H1 (cell line): Measurements from ENCODE around the gene SNURF. TPM values are rescaled to one million over a fixed set of nuclear protein-coding genes. Genes with fewer than 3 reads are reported as not detected.
"Not testable (repeated sequence)": the region's sequence is repeated elsewhere in the genome, so short reads cannot be mapped to it uniquely, and the experiment has no call there.

Source experiments
- CTCF ChIA-PET: fragments of 300-600 bp; sonication (Branson Sonifier 250); formaldehyde crosslinking; loops from one replicate; lab custom pipeline; 2021; ENCODE audit not compliant: partially characterized antibody; lab: Charles Lee
- POLR2A ChIA-PET: fragments of 300-600 bp; sonication (Branson Sonifier 250); formaldehyde crosslinking; loops from one replicate; lab custom pipeline; 2021; ENCODE audit warnings: inconsistent platforms; ENCODE audit not compliant: partially characterized antibody; lab: Charles Lee
- DNase-seq, 2 experiments: peaks; one replicate each; pipeline versions ENCODE4 v3.0.0 to v3.0.0-alpha.2; 2010 to 2022; ENCODE audit warnings: low spot score in 2 of 2, low read depth in 1 of 2, mixed read lengths in 1 of 2
- FAIRE-seq: peaks from 2 replicates; lab custom pipeline; 2011; peaks lifted over from hg19 to GRCh38; lab: Jason Lieb, UNC
- H2AFZ ChIP-seq: 2 replicates; pipeline ENCODE4 v1.8.1; 2012; ENCODE audit warnings: low read length, inconsistent platforms
- H2AK5ac ChIP-seq: 2 replicates; pipeline ENCODE4 v1.6.1; 2013; ENCODE audit warnings: low read depth, low read length
- H2BK120ac ChIP-seq: replicated peaks from 2 replicates; pipeline ENCODE3; 2013; ENCODE audit warnings: low read depth, low read length, inconsistent platforms
- H2BK12ac ChIP-seq: 2 replicates; pipeline ENCODE4 v1.6.1; 2013; ENCODE audit warnings: low read depth, low read length
- H2BK15ac ChIP-seq: 2 replicates; pipeline ENCODE4 v1.6.1; 2013; ENCODE audit warnings: low read length
- H2BK20ac ChIP-seq: 2 replicates; pipeline ENCODE4 v1.6.1; 2013; ENCODE audit warnings: low read length
- H2BK5ac ChIP-seq: 2 replicates; pipeline ENCODE4 v1.6.1; 2013; ENCODE audit warnings: low read depth, low read length
- H3K14ac ChIP-seq: 2 replicates; pipeline ENCODE4 v1.6.1; 2013; ENCODE audit warnings: inconsistent platforms; ENCODE audit not compliant: insufficient read length
- H3K18ac ChIP-seq: 2 replicates; pipeline ENCODE4 v1.6.1; 2013; ENCODE audit warnings: low read length; ENCODE audit errors: extremely low read depth
- H3K23ac ChIP-seq: 2 replicates; pipeline ENCODE4 v1.6.1; 2013; ENCODE audit warnings: inconsistent platforms; ENCODE audit not compliant: insufficient read length
- H3K23me2 ChIP-seq: 2 replicates; pipeline ENCODE4 v1.6.1; 2013; ENCODE audit warnings: low read depth, low read length
- H3K27ac ChIP-seq: 2 replicates; pipeline ENCODE4 v1.6.1; 2011; ENCODE audit warnings: low read depth, low read length, inconsistent platforms
- H3K27me3 ChIP-seq, 4 experiments: replicated peaks in 1 of 4; 1 replicate in 1 of 4; 2 replicates in 3 of 4; pipeline versions ENCODE4 v1.6.1 to v1.8.1; 2011 to 2013; ENCODE audit warnings: low read length in 3 of 4, mild to moderate bottlenecking in 3 of 4, inconsistent platforms in 2 of 4, mixed read lengths in 2 of 4, moderate library complexity in 1 of 4; ENCODE audit not compliant: control insufficient read depth in 3 of 4, insufficient read depth in 3 of 4; ENCODE audit errors: extremely low read depth in 1 of 4
- H3K36me3 ChIP-seq, 4 experiments: 2 replicates each; pipeline versions ENCODE4 v1.6.1 to v1.8.1; 2011 to 2013; ENCODE audit warnings: mild to moderate bottlenecking in 4 of 4, low read length in 3 of 4, moderate library complexity in 2 of 4, control low read depth in 1 of 4, inconsistent platforms in 1 of 4; ENCODE audit not compliant: insufficient read depth in 4 of 4, control insufficient read depth in 2 of 4
- H3K4ac ChIP-seq: replicated peaks from 2 replicates; pipeline ENCODE3; 2013; ENCODE audit warnings: low read length, low read depth, mixed read lengths, inconsistent platforms; ENCODE audit not compliant: insufficient read length
- H3K4me1 ChIP-seq, 4 experiments: replicated peaks in 1 of 4; 1 replicate in 1 of 4; 2 replicates in 3 of 4; pipeline versions ENCODE4 v1.6.1 to v1.8.1; 2011 to 2013; ENCODE audit warnings: low read length in 3 of 4, inconsistent platforms in 2 of 4, mixed read lengths in 1 of 4; ENCODE audit not compliant: insufficient read depth in 4 of 4, control insufficient read depth in 3 of 4
- H3K4me2 ChIP-seq, 2 experiments: 2 replicates each; pipeline versions ENCODE4 v1.6.1 to v1.8.1; 2011 to 2013; ENCODE audit warnings: low read depth in 2 of 2, low read length in 2 of 2, control low read depth in 1 of 2, inconsistent platforms in 1 of 2, mild to moderate bottlenecking in 1 of 2; ENCODE audit not compliant: insufficient read depth in 1 of 2
- H3K4me3 ChIP-seq, 4 experiments: fragments of 200-600, 300-600 bp in 1 of 4; sonication (generic), shearing (Covaris generic), sonication (Bioruptor Twin) in 1 of 4; 2 replicates each; pipeline versions ENCODE4 v1.5.1 to v1.8.1; 2011 to 2016; ENCODE audit warnings: low read length in 4 of 4, low read depth in 3 of 4, control low read depth in 2 of 4, inconsistent platforms in 2 of 4, mild to moderate bottlenecking in 2 of 4, mixed read lengths in 1 of 4, moderate library complexity in 1 of 4; ENCODE audit not compliant: insufficient read depth in 2 of 4; ENCODE audit errors: extremely low read depth in 1 of 4
- H3K56ac ChIP-seq: replicated peaks from 2 replicates; pipeline ENCODE3; 2013; ENCODE audit warnings: low read depth, mild to moderate bottlenecking, mixed read lengths, low read length, inconsistent platforms; ENCODE audit not compliant: insufficient read length
- H3K79me1 ChIP-seq: 2 replicates; pipeline ENCODE4 v1.6.1; 2013; ENCODE audit warnings: low read depth, low read length, control low read depth
- H3K79me2 ChIP-seq, 2 experiments: 2 replicates each; pipeline versions ENCODE4 v1.6.1 to v1.8.1; 2012 to 2013; ENCODE audit warnings: low read length in 2 of 2, mild to moderate bottlenecking in 2 of 2, inconsistent platforms in 1 of 2; ENCODE audit not compliant: insufficient read depth in 2 of 2, control insufficient read depth in 1 of 2
- H3K9ac ChIP-seq, 4 experiments: replicated peaks in 1 of 4; 1 replicate in 1 of 4; 2 replicates in 3 of 4; pipeline versions ENCODE4 v1.6.1 to v1.8.1; 2011 to 2013; ENCODE audit warnings: low read depth in 3 of 4, low read length in 3 of 4, control low read depth in 2 of 4, mild to moderate bottlenecking in 2 of 4, moderate library complexity in 2 of 4, inconsistent platforms in 1 of 4; ENCODE audit errors: extremely low read depth in 1 of 4
- H3K9me3 ChIP-seq, 2 experiments: 2 replicates each; pipeline versions ENCODE4 v1.6.1 to v1.8.1; 2012 to 2013; ENCODE audit warnings: mild to moderate bottlenecking in 2 of 2, moderate library complexity in 2 of 2, control low read depth in 1 of 2, inconsistent platforms in 1 of 2, low read depth in 1 of 2, low read length in 1 of 2, mixed read lengths in 1 of 2; ENCODE audit not compliant: insufficient read depth in 2 of 2
- H4K20me1 ChIP-seq, 2 experiments: replicated peaks in 1 of 2; 2 replicates each; pipeline versions ENCODE3 to v1.8.1; 2011 to 2013; ENCODE audit warnings: inconsistent platforms in 2 of 2, low read length in 2 of 2, mild to moderate bottlenecking in 1 of 2; ENCODE audit not compliant: insufficient read depth in 2 of 2, control insufficient read depth in 1 of 2
- H4K5ac ChIP-seq: 2 replicates; pipeline ENCODE4 v1.6.1; 2013; ENCODE audit warnings: low read length, low read depth, mixed read lengths, inconsistent platforms; ENCODE audit not compliant: insufficient read length
- H4K8ac ChIP-seq: 2 replicates; pipeline ENCODE4 v1.8.0; 2013; ENCODE audit warnings: mild to moderate bottlenecking, moderate library complexity, low read length, inconsistent platforms; ENCODE audit not compliant: insufficient read depth; ENCODE audit errors: extremely low read depth
- H4K91ac ChIP-seq: replicated peaks from 2 replicates; pipeline ENCODE3; 2013; ENCODE audit warnings: low read length, mixed read lengths, inconsistent platforms; ENCODE audit not compliant: insufficient read length
- BCL11A ChIP-seq, 2 experiments: IDR thresholded peaks; one replicate each; pipeline ENCODE4 v1.6.1; 2011; ENCODE audit warnings: low read depth in 2 of 2, low read length in 2 of 2, mild to moderate bottlenecking in 2 of 2
- EP300 ChIP-seq, 2 experiments: IDR thresholded peaks; 1 replicate in 1 of 2; 2 replicates in 1 of 2; pipeline ENCODE4 v1.6.1; 2011 to 2012; ENCODE audit warnings: low read depth in 2 of 2, low read length in 2 of 2, mild to moderate bottlenecking in 2 of 2, borderline replicate concordance in 1 of 2, inconsistent platforms in 1 of 2, moderate library complexity in 1 of 2
- WGBS, 2 experiments: shearing (Covaris generic) in 1 of 2; methylation state at CpG; one replicate each; pipeline versions ENCODE4 v1.1.6 to v1.1.7; 2013 to 2015; ENCODE audit warnings: low lambda C conversion rate in 2 of 2, mixed read lengths in 2 of 2, inconsistent platforms in 1 of 2, low coverage in 1 of 2, missing lambda C conversion rate in 1 of 2; ENCODE audit not compliant: insufficient replicate concordance in 2 of 2, insufficient coverage in 1 of 2, insufficient read length in 1 of 2; ENCODE audit errors: extremely low coverage in 1 of 2, missing lambda C conversion rate in 1 of 2; 5-methylcytosine and 5-hydroxymethylcytosine counted together
- polyA plus RNA-seq, 7 experiments: library from polyadenylated mRNA; depleted of rRNA in 3 of 7; stranded (reverse) in 5 of 7; unstranded in 2 of 7; fragments of >200 nt in 5 of 7; fragments of 200-250 nt in 2 of 7; gene quantifications; 1 replicate in 5 of 7; 2 replicates in 1 of 7; 4 replicates in 1 of 7; pipeline versions ENCODE4 v1.2.1 to v1.2.3, GENCODE V29; 2011 to 2013; ENCODE audit warnings: missing spikeins in 2 of 7, mixed read lengths in 2 of 7
- total RNA-seq: library from RNA; stranded (reverse); fragmentation: NEBNext Ultra II Directional; extraction: Animal tissue kit (Norgen Biotek cat#: 25700); gene quantifications from 2 replicates; pipeline ENCODE4 v1.2.1, GENCODE V29; 2021

SNURF gene
- total and polyA plus RNA-seq, 2 of the 8 experiments (the other 6 are each of a cell fraction or from before 2014, with no cell fraction given) = 9.9 to 76.5 TPM

DNA sequence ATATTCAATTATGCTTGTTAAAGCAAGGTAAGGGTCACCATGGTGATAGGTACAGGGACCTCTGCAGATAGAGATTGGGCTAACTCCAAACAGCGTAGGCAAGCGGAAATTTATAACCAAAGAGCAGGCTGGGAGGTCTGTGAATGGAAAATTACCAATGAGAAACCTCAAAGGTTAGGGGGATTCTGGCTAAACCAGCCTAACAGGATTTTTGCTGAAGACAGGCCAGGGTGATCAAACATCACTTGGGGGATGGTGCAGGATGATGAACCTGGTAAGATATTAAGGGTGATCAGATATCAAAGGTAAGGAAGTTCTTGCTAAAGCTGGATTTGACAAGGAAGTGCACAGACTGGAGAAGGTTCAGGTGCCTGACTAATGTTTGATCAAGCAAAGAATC is 35.3 kb upstream of the SNURF start (continued):
- TF ChIP-seq BCL11A (IDR thresholded peaks at IDR 0.05; ENCODE audit: low read depth in 2 of 2, low read length in 2 of 2) = peak; percentile 60 to 67
- peak in 1 of 2 experiments; percentile 58; a peak in 1 of 3 replicates for TF ChIP-seq EP300 (IDR thresholded peaks at IDR 0.05; ENCODE audit: borderline replicate concordance in 1 of 2, low read depth in 2 of 2, low read length in 2 of 2)

DNA sequence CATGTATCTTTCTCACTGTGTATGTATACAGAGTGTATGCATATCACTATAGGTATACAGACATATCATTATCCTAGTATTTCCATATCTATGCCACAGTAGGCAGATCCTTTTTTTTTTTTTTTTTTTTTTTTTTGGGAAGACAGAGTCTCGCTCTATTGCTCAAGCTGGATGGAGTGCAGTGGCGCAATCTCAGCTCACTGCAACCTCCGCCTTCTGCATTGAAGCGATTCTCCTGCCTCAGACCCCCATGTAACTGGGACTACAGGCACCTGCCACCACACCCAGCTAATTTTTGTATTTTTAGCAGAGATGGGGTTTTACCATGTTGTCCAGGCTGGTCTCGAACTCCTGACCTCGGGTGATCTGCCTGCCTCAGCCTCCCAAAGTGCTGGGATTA is 32.0 kb upstream of the SNURF start:
- CTCF ChIA-PET = interaction anchor here (1.0 kb wide), 1 partner anchor 1442 kb away, joined by 3 read pairs; no protein-coding TSS in a partner anchor

More for the DNA sequence above, 32.0 kb upstream of the SNURF start:
- H4K5ac ChIP-seq, H3K4ac ChIP-seq, H2BK5ac ChIP-seq, H4K8ac ChIP-seq, H3K27me3 ChIP-seq, H3K4me2 ChIP-seq, H3K4me3 ChIP-seq, H4K91ac ChIP-seq, H2BK15ac ChIP-seq, FAIRE-seq, H3K79me2 ChIP-seq, H4K20me1 ChIP-seq, H3K9me3 ChIP-seq, H2AK5ac ChIP-seq, H3K23ac ChIP-seq, H2BK120ac ChIP-seq, H3K36me3 ChIP-seq, H2BK20ac ChIP-seq, H3K56ac ChIP-seq, H2BK12ac ChIP-seq, H3K23me2 ChIP-seq, H3K18ac ChIP-seq, H2AFZ ChIP-seq, DNase-seq, H3K79me1 ChIP-seq, H3K9ac ChIP-seq, H3K27ac ChIP-seq, H3K14ac ChIP-seq: not testable (repeated sequence)
- POLR2A ChIA-PET = interaction anchor here (0.6 to 1.8 kb wide), 2 partner anchors 12 to 34 kb away, joined by 3 to 4 read pairs; no protein-coding TSS in a partner anchor
- H3K4me1 ChIP-seq = peaks cover 0 to 14% (median 8%) of the 10 kb centered on the region in 4 experiments; a peak in 5 of 7 replicates
- 98% methylated on average over 5 of the region's 6 CpGs; no CpG with 5 or more reads in 1 of the 2 experiments for WGBS, 2 experiments
